NCI-H82 (cell line): ENCODE results near the gene THADA.
"Not testable (repeated sequence)": the region's sequence is repeated elsewhere in the genome, so short reads cannot be mapped to it uniquely, and the experiment has no call there.

Experiments used
- DNase-seq: peaks from one replicate; lab custom pipeline; 2025; lab: John Stamatoyannopoulos, UW

THADA gene

GRCh38 chr2:43605079-43605655, 9.3 kb upstream of the THADA start:
- DNase-seq: peak; percentile 65

GRCh38 chr2:43604674-43605073, 8.8 kb upstream of the THADA start:
- DNase-seq: no peak

DNA sequence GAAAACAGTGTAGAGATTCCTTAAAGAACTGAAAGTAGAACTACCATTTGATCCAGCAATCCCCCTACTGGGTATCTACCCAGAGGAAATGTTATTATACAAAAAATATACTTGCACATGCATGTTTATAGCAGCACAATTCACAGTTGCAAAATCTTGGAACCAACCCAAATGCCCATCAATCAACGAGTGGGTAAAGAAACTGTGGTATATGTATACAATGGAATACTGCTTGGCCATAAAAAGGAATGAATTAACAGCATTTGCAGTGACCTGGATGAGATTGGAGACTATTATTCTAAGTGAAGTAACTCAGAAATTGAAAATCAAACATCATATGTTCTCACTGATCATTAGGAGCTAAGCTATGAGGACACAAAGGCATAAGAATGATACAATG, 4.8 kb upstream of the THADA start:
- not testable (repeated sequence) for DNase-seq

DNA sequence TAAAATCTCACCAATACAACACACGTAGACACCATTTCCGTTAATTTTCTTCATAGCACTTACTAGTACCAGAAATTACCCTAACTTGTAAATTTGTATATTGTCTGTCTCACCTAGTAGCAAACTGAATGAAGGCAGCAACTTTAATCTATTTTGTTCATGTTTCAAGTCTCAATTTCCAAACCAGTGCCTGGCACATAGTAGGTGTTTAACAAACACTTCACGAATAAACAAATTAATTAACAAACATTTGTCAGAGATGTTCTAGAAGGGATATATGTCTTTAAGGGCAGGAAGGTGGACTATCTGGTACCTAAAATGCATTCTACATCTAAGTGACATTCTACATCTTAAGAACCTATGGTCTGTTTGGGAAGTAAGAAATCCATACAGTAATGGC, 963 bp downstream of the THADA start:
- DNase-seq: no peak

GRCh38 chr2:43593254-43593653, 2.6 kb downstream of the THADA start:
- no peak for DNase-seq

GRCh38 chr2:43592443-43592842, 3.4 kb downstream of the THADA start:
- DNase-seq: no peak

DNA sequence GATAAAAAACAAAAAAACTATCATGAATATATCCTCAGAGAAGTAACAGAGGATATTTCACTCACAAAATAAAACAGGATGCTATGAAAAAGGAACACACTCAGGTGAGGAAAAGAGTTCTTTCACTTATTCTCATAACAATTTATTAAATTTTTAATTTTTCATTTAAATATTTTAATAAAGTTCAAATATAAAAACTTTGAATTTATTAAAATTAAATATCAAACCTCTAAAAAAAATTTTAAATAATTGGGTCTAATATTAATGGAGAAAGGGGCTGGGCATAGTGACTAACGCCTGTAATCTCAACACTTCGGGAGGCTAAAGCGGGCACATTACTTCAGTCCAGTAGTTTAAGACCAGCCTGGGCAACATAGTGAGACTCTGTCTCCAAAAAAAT, 10.1 kb downstream of the THADA start:
- no peak for DNase-seq

DNA sequence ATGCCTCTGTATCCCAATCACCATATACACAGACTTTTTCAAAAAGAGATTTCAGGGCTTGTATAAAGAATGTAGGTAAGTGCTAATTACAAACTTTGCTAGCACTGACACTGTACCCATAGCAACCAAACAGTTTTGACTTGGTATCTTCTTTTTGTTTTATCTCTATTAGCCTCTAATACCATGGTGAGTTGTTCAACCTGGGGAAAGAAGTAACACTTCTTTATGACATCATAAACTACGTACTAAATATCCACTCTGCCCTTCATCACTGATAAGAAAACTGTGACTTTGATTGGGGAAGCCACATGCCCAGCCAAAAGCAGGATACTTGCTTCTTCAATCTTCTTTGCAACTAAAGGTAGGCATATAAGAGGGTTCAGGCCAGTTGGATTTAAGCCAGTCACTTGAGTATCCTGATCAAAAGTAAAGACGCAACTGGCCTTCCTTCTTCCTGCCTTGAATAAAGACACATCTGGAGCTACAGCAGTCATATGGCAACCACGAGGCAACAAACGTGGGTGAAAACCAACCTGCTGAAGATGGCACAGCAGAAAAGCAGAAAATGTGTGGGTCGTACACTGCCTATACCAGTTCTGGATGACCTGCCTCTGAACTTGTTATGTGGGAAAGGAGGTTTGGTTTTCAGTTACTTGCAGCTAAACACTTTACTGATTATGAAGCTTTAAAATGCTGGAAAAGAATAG, 16.4 kb downstream of the THADA start:
- DNase-seq: no peak

GRCh38 chr2:43576981-43577892, 18.6 kb downstream of the THADA start:
- DNase-seq: peak; percentile 66

GRCh38 chr2:43572244-43572643, 23.6 kb downstream of the THADA start:
- no peak for DNase-seq

- no peak for DNase-seq
Measured at GRCh38 chr2:43569921-43570320, 25.9 kb downstream of the THADA start.

- no peak for DNase-seq
Measured at GRCh38 chr2:43568228-43568627, 27.6 kb downstream of the THADA start.

DNA sequence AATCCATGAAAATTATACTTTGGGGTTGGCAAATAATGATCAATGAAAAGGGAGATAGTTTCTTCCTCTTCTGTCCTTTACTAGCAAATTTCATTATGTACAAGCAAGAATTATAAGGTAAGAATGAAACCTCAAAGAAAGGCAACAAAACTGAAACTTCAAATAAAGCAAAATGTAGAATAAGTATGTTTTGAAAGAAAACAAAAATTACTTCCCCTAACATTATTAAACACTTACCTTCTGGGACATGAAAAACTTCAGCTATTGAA, 29.4 kb downstream of the THADA start:
- DNase-seq: no peak

DNA sequence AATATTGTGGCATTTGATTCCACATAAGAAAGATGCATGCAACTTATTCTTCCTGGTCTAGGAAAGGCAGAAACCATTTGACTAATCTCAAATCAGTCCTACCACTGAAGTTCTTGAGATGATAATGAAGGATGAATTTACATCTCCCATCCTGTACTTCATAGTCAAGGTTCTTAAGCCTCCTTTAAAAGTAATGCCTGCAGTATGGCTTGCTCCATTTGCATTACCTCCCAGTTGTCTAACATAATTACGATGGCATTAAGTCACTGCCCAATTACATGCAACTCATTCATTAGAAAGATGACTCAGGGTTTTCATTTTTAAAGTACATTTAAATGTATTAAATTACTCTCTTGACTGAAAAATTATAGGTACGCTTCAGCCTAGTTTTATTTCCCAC, 32.2 kb downstream of the THADA start:
- no peak for DNase-seq

- DNase-seq: no peak
Measured at GRCh38 chr2:43560231-43560547, 35.6 kb downstream of the THADA start.

DNA sequence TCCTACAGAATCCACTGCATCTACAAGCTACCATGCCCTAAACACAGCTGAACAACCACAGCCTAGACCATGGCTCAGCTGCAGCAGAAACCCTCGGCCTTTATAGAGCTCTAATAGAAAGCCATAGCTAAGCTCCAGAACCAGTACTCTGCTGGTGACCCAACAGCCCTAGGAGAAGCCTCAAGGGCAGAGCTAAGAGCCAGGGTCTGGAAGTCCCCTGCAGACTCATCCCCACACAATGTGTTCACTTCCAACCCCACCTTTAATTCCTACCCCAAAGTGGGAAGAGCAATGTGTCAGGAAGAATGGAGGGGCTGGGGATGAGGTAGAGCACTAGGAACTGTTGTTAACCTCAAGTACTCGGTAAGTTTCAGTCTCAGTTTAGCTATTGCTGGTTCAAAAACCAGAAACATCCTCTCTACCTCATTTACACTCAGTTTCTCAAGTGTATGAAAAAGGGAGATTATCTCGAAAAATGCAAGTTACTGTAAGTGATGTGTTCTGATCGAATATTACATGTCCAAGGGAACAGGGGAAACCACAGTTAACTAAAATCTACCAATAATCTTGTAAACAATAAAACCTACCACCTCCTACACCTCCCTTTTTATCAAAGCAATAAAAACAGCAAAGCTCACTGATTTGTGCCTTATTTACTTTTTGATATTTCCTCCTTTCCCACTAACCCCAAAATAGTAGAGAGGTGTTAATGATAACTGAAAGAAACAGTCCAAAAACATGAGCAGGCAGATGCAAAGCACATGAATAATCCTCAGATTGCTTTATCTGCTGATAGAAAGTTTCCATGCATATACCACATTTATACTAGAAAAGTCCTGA, 36.2 kb downstream of the THADA start:
- no peak for DNase-seq

DNA sequence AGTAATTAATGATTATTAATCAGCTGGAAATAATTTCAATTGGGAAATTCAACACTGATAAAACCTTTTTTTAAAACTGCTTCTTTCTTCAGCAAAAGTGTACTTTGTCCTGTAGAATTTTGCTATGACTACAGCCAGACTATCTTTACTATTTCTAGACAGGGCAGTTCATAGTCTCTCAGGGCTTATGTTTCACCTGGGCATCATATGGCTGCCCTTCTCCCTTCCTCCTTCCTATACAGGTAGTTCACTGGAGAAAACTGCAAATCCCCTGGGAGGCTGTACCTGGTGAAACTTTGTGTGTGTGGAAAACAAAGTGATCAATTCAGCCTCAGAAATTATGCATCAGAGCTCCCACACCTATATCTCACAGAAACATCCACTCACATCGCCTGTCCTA, 38.6 kb downstream of the THADA start:
- no peak for DNase-seq

GRCh38 chr2:43556256-43556655, 39.6 kb downstream of the THADA start:
- peak; percentile 11 for DNase-seq

GRCh38 chr2:43553341-43553855, 42.4 kb downstream of the THADA start:
- DNase-seq: peak; percentile 96

GRCh38 chr2:43551990-43552389, 43.8 kb downstream of the THADA start:
- no peak for DNase-seq

- DNase-seq: not testable (repeated sequence)
Measured at GRCh38 chr2:43548381-43548780, 47.5 kb downstream of the THADA start.

DNA sequence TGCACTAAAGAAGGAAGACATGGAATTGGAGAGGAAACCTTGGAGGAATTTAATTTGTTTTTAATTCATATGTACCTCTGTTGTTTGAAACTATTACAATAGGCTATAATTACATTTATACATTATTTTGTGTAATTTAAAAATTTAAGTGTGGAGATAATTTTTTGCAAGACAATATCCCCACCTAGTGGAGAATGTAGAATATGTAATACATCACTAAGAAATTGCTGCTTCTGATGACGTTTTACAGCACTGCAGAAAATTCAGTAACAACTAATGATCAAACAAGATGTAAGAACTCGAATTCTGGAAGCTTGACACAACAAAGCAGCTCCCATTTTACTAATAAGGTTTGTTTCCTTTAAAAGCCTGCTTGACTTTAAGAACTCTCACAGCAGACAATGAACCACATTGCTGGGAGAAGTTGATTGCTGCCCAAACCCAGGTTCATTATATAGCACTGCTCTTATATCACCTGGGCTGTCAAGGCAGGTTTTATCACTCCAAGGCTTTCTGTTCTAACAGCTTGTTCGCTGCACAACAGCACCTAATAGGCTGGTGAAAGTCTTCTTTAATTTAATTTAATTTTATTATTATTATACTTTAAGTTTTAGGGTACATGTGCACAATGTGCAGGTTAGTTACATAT, 53.4 kb downstream of the THADA start:
- DNase-seq: peak; percentile 60
